Measurements from ENCODE around the gene CHCHD2. TPM values are rescaled to one million over a fixed set of nuclear protein-coding genes. Genes with fewer than 3 reads are reported as not detected.
A peak's percentile ranks its signal among the peaks of the same experiment; 100 is the strongest.
"Not testable (repeated sequence)": the region's sequence is repeated elsewhere in the genome, so short reads cannot be mapped to it uniquely, and the experiment has no call there.

The CHCHD2 gene
- total RNA-seq, 6 experiments from 2014 or later, result 148 to 277 (median 174) TPM

- Histone ChIP-seq H3K9me3 (no peaks in the 10 kb centered on the region), H3K27ac (no peak overlapping the region), H3K4me3 (no peak overlapping the region), H3K4me1 (peaks cover 0 to 11% (median 0%) of the 10 kb centered on the region in 4 donors), H3K36me3 (peaks cover 0 to 2% (median 0%) of the 10 kb centered on the region in 4 donors), H3K27me3 (no peaks in the 10 kb centered on the region)
- TF ChIP-seq POLR2A (IDR thresholded peaks at IDR 0.05), result no peak
- no peak for TF ChIP-seq CTCF (IDR thresholded peaks at IDR 0.05)
- intact Hi-C loops (cut with DNase I), result no loop called here
- peak in 1 of 3 donors; percentile 15 for DNase-seq
- no peak for ATAC-seq
- WGBS (ENCODE audit: insufficient coverage, low coverage, low lambda C conversion rate, missing lambda C conversion rate), result 86% methylated on average over 5 of the region's 7 CpGs
Measured at GRCh38 chr7:56086761-56087160, 19.5 kb downstream of the CHCHD2 start.

GRCh38 chr7:56083150-56083785 is 23.0 kb downstream of the CHCHD2 start:
- Histone ChIP-seq H3K36me3 (peaks cover 0 to 2% (median 0%) of the 10 kb centered on the region in 4 donors), H3K4me1 (peaks cover 0 to 34% (median 13%) of the 10 kb centered on the region in 4 donors), H3K27ac (no peak overlapping the region), H3K9me3 (no peaks in the 10 kb centered on the region), H3K4me3 (no peak overlapping the region), H3K27me3 (no peaks in the 10 kb centered on the region)
- DNase-seq (peak; percentile 52 to 85 (median 80)), ATAC-seq (peak; percentile 15 to 51 (median 44))
- intact Hi-C loops (cut with DNase I), result no loop called here
- 50% methylated on average over 8 of the region's 13 CpGs for WGBS (ENCODE audit: insufficient coverage, low coverage, low lambda C conversion rate, missing lambda C conversion rate)
- no peak for TF ChIP-seq POLR2A (IDR thresholded peaks at IDR 0.05)
- TF ChIP-seq CTCF (IDR thresholded peaks at IDR 0.05), result no peak

GRCh38 chr7:56081626-56082340 is 24.5 kb downstream of the CHCHD2 start:
- Histone ChIP-seq H3K27ac (no peak overlapping the region), H3K27me3 (no peaks in the 10 kb centered on the region), H3K4me1 (peaks cover 0 to 37% (median 13%) of the 10 kb centered on the region in 4 donors), H3K9me3 (no peaks in the 10 kb centered on the region), H3K4me3 (no peak overlapping the region), H3K36me3 (peaks cover 0 to 2% (median 0%) of the 10 kb centered on the region in 4 donors)
- DNase-seq (peak in 1 of 3 donors; percentile 38), ATAC-seq (no peak)
- TF ChIP-seq POLR2A (IDR thresholded peaks at IDR 0.05) (no peak), CTCF (IDR thresholded peaks at IDR 0.05) (no peak)
- WGBS (ENCODE audit: insufficient coverage, low coverage, low lambda C conversion rate, missing lambda C conversion rate), result 0% methylated on average over 1 of the region's 29 CpGs
- intact Hi-C loops (cut with DNase I), result no loop called here

- ATAC-seq; H3K4me3 ChIP-seq; H3K9me3 ChIP-seq; H3K27me3 ChIP-seq; intact Hi-C loops (cut with DNase I); H3K27ac ChIP-seq; H3K36me3 ChIP-seq: not testable (repeated sequence)
- DNase-seq, result peak in 1 of 3 donors; percentile 43
- peaks cover 0 to 44% (median 13%) of the 10 kb centered on the region in 4 donors for H3K4me1 ChIP-seq
- WGBS (ENCODE audit: insufficient coverage, low coverage, low lambda C conversion rate, missing lambda C conversion rate), result 97% methylated on average over 6 of the region's 28 CpGs
Measured at GRCh38 chr7:56080726-56081435, 25.4 kb downstream of the CHCHD2 start.

Data from right lobe of liver (tissue), 6 donors.